GM18502 (cell line): ENCODE results near the gene MTF2.

Experiments used
- ATAC-seq: cut with Tn5 transposase; IDR thresholded peaks from one replicate; pipeline ENCODE4 v1.9.1; 2021; ENCODE audit warnings: mild to moderate bottlenecking; ENCODE audit not compliant: unreplicated experiment, poor library complexity

MTF2 gene

GRCh38 chr1:93179886-93180722, 101.0 kb downstream of the MTF2 start, which contains the start of gene TMED5:
TSS of gene TMED5 (minus strand) at chr1:93180413. CDS start at chr1:93180242, 171 bp downstream.
- ATAC-seq: peak; percentile 87

DNA sequence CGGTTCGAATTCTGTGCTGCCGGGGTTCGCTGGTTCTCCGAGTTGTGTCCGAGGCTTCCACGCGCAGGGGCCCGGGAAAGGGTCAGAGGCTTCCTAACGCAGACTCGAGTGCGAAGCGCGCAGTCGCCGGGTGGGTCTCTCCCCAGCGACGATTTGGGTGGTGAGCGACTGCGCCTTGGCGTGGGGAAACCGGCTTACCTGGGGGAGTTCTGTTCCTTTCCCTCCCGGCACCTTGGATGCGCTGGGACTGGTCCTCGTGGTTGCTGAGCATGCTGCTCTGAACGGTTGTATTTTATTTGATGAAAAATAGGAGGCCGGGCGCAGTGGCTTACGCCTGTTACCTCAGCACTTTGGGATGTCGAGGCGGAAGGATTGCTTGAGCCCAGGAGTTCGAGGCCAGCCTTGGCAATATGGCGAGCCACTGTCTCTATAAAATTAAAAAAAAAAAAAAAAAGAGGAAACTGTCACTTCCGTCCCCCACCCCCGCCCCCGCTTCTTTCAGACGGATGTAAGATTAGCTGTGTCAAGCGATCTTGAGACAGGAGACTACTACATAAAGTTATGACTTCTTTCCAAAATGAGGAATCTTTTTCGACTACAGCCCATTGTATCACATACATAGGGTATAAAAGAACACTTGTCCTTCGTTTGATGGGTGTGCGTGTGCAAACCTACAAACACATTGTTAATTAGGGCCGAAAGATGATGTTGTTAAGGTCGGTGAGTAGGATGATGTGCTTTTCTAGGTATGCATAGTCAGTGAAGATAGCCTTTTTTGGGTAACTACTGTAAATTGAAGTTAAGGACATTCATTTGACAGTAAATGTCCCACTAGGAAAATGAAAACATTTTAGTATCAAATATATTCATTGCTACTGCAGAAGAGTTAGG, 101.9 kb downstream of the MTF2 start, which contains the start of gene CCDC18:
Gene CCDC18 (plus strand): TSS at position 2 of the 891 bp plus-strand sequence. CDS start 2,638 bp downstream, outside the sequence.
- peak; percentile 17 for ATAC-seq

DNA sequence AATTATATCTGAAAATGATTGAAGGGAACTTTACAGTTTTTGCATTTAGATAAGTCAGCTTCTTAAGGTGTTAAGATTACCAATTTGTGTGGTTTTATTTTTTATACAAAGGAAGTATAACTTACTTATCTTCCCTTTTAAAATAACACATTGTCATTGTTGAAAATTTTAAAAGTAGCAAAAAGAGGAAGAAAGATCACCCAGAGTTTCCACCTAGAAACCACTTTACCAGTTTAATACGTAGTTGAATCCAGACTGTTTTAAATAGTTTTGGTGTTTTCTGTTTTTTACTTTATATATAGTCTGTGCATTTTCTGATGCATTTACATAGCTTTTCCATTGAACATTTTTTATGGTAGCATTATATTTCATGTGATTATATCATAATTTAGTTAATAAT, 107.6 kb downstream of the MTF2 start:
- ATAC-seq: no peak
